HL-60 (cell line): ENCODE data around the gene CBX4.

ENCODE experiments used
- GABPA ChIP-seq: IDR thresholded peaks from 2 replicates; pipeline ENCODE4 v1.6.1; 2012; ENCODE audit warnings: low read depth
- POLR2AphosphoS5 ChIP-seq: IDR thresholded peaks from 2 replicates; pipeline ENCODE4 v1.6.1; 2012; ENCODE audit warnings: low read depth
- SPI1 ChIP-seq: IDR thresholded peaks from 2 replicates; pipeline ENCODE4 v1.6.1; 2012; ENCODE audit warnings: low read depth, mild to moderate bottlenecking, borderline replicate concordance
- TF ChIP-seq, protein P1 (sequence below): IDR thresholded peaks from one replicate; pipeline ENCODE4 v1.5.1; 2011; ENCODE audit warnings: low read length, control low read depth, inconsistent platforms; ENCODE audit not compliant: insufficient read depth
- TF ChIP-seq, protein P2 (sequence below): IDR thresholded peaks from 2 replicates; pipeline ENCODE4 v1.6.1; 2012; ENCODE audit warnings: low read depth; ENCODE audit not compliant: insufficient replicate concordance

DNA sequence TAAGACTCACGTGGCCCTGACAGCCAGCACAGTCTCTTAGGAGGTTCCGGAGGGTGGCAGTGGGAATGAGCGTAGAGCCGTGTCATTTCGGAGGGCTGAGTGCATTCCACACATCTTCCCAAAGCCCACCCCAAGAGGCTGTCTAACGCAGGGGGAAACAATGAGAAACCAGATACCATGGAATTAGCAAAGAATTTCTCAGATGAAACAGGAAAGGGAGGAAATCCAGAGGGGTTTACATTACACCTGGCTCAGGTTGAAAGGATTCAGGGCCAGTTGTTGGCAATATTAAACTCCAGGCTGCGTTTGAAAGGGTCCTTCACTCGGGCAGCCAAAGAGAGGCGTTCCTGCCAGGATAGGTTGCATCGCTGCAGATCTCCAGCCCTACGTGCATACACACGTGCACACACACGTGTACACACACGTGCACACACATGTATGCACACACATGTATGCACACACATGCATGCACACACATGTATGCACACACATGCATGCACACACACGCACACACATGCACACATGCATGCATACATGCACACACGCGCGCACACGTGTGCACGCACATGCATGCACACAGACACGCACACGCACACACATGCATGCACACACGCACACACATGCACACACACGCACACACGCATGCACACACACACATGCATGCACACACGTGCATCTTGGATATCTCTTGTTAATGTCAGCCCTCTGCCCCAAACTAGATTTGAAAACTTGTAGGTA is 12.2 kb downstream of the CBX4 start:
- TF ChIP-seq, protein P1, sequence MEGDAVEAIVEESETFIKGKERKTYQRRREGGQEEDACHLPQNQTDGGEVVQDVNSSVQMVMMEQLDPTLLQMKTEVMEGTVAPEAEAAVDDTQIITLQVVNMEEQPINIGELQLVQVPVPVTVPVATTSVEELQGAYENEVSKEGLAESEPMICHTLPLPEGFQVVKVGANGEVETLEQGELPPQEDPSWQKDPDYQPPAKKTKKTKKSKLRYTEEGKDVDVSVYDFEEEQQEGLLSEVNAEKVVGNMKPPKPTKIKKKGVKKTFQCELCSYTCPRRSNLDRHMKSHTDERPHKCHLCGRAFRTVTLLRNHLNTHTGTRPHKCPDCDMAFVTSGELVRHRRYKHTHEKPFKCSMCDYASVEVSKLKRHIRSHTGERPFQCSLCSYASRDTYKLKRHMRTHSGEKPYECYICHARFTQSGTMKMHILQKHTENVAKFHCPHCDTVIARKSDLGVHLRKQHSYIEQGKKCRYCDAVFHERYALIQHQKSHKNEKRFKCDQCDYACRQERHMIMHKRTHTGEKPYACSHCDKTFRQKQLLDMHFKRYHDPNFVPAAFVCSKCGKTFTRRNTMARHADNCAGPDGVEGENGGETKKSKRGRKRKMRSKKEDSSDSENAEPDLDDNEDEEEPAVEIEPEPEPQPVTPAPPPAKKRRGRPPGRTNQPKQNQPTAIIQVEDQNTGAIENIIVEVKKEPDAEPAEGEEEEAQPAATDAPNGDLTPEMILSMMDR, result no peak
- TF ChIP-seq, protein P2, sequence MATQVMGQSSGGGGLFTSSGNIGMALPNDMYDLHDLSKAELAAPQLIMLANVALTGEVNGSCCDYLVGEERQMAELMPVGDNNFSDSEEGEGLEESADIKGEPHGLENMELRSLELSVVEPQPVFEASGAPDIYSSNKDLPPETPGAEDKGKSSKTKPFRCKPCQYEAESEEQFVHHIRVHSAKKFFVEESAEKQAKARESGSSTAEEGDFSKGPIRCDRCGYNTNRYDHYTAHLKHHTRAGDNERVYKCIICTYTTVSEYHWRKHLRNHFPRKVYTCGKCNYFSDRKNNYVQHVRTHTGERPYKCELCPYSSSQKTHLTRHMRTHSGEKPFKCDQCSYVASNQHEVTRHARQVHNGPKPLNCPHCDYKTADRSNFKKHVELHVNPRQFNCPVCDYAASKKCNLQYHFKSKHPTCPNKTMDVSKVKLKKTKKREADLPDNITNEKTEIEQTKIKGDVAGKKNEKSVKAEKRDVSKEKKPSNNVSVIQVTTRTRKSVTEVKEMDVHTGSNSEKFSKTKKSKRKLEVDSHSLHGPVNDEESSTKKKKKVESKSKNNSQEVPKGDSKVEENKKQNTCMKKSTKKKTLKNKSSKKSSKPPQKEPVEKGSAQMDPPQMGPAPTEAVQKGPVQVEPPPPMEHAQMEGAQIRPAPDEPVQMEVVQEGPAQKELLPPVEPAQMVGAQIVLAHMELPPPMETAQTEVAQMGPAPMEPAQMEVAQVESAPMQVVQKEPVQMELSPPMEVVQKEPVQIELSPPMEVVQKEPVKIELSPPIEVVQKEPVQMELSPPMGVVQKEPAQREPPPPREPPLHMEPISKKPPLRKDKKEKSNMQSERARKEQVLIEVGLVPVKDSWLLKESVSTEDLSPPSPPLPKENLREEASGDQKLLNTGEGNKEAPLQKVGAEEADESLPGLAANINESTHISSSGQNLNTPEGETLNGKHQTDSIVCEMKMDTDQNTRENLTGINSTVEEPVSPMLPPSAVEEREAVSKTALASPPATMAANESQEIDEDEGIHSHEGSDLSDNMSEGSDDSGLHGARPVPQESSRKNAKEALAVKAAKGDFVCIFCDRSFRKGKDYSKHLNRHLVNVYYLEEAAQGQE, result no peak
- no peak for TF ChIP-seq GABPA
- no peak for TF ChIP-seq POLR2AphosphoS5
- TF ChIP-seq SPI1, result no peak
